SK-N-SH (cell line): ENCODE results near the gene ELOA.

Experiments
- CTCF ChIP-seq: fragments of 200-600 bp; sonication (generic); IDR thresholded peaks from 2 replicates; pipeline ENCODE4 v1.6.1; 2017; ENCODE audit warnings: antibody characterized with exemption, mild to moderate bottlenecking, moderate library complexity
- EP300 ChIP-seq, 2 experiments: IDR thresholded peaks; 2 replicates each; pipeline versions ENCODE4 v1.4.0 to v1.6.1; 2012; ENCODE audit warnings: borderline replicate concordance in 1 of 2, low read depth in 1 of 2, low read length in 1 of 2
- EZH2phosphoT487 ChIP-seq: fragments of 200-600 bp; sonication (generic); IDR thresholded peaks from 2 replicates; pipeline ENCODE4 v1.6.1; 2017; ENCODE audit warnings: low read depth, mixed run types, mild to moderate bottlenecking, antibody characterized with exemption, moderate library complexity, borderline replicate concordance
- FOXJ3 ChIP-seq: sonication (generic); formaldehyde crosslinking; IDR thresholded peaks from 2 replicates; pipeline ENCODE4 v1.5.1; 2020; ENCODE audit warnings: mild to moderate bottlenecking, missing genetic modification reagents
- MAX ChIP-seq: IDR thresholded peaks from 2 replicates; pipeline ENCODE4 v1.4.0; 2012; ENCODE audit warnings: low read depth
- ZBTB33 ChIP-seq: IDR thresholded peaks from 2 replicates; pipeline ENCODE4 v1.4.0; 2012; ENCODE audit warnings: low read depth, borderline replicate concordance

- TF ChIP-seq EP300 (IDR thresholded peaks at IDR 0.05; ENCODE audit: borderline replicate concordance in 1 of 2, low read depth in 1 of 2, low read length in 1 of 2) = no peak
- no peak for TF ChIP-seq CTCF
- no peak for TF ChIP-seq EZH2phosphoT487
- no peak for TF ChIP-seq FOXJ3 (CRISPR knock-in tag)
- TF ChIP-seq MAX = no peak
- no peak for TF ChIP-seq ZBTB33
Observed at GRCh38 chr1:23694371-23694770, 48.9 kb upstream of the ELOA start.
